Activated naive CD4-positive, alpha-beta T cell treated with anti-CD3 and anti-CD28 coated beads for 36 hours (primary cell): ENCODE measurements around the gene NDUFB4. TPM values are rescaled to one million over a fixed set of nuclear protein-coding genes. Genes with fewer than 3 reads are reported as not detected.
"Not testable (repeated sequence)": the region's sequence is repeated elsewhere in the genome, so short reads cannot be mapped to it uniquely, and the experiment has no call there.

Experiments
- CTCF ChIA-PET: fragments of 350-600 bp; sonication (Branson Sonifier 250); formaldehyde crosslinking; loops from one replicate; lab custom pipeline; 2021; ENCODE audit warnings: antibody characterized with exemption; lab: Charles Lee
- DNase-seq: peaks from one replicate; pipeline ENCODE4 v3.0.0-alpha.2; 2020
- H3K27ac Mint-ChIP-seq: one replicate; pipeline ENCODE4 v1.8.0; 2021; ENCODE audit warnings: mild to moderate bottlenecking, mixed read lengths
- H3K27me3 Mint-ChIP-seq: one replicate; pipeline ENCODE4 v1.8.0; 2021; ENCODE audit warnings: low read depth, mixed read lengths
- H3K36me3 Mint-ChIP-seq: one replicate; pipeline ENCODE4 v1.8.0; 2021; ENCODE audit warnings: low read depth, mixed read lengths
- H3K4me1 Mint-ChIP-seq: one replicate; pipeline ENCODE4 v1.8.0; 2021; ENCODE audit warnings: low read depth, mixed read lengths
- H3K4me3 Mint-ChIP-seq: one replicate; pipeline ENCODE4 v1.8.0; 2021; ENCODE audit warnings: mild to moderate bottlenecking, moderate library complexity, mixed read lengths
- H3K9me3 Mint-ChIP-seq: one replicate; pipeline ENCODE4 v1.8.0; 2021; ENCODE audit warnings: mixed read lengths
- intact Hi-C: fragments of 100-400 bp; cut with micrococcal nuclease; formaldehyde crosslinking; loops from one replicate; pipeline ENCODE4 v1.15.1; 2023
- total RNA-seq, 2 experiments: library from RNA; stranded (reverse); gene quantifications; one replicate each; pipeline ENCODE4 v1.2.3, GENCODE V29; 2021

Gene NDUFB4
- total RNA-seq, 2 experiments from 2014 or later = 146 to 152 TPM

- CTCF ChIA-PET = interaction anchor here (1.4 kb wide), 1 partner anchor 18 kb away, joined by 3 read pairs; no protein-coding TSS in a partner anchor
- no peaks in the 10 kb centered on the region for H3K4me1 Mint-ChIP-seq
- H3K9me3 Mint-ChIP-seq = peaks cover 17% of the 10 kb centered on the region
- H3K4me3 Mint-ChIP-seq = no peak overlapping the region
- no peak for DNase-seq
- no peak overlapping the region for H3K27ac Mint-ChIP-seq
- H3K27me3 Mint-ChIP-seq = peaks cover 2% of the 10 kb centered on the region
- peaks cover 3% of the 10 kb centered on the region for H3K36me3 Mint-ChIP-seq
- intact Hi-C loops = no loop called here
These were observed 27.0 kb downstream of the NDUFB4 start for GRCh38 chr3:120622870-120623726.

- CTCF ChIA-PET = no interaction called here
These were observed 27.6 kb downstream of the NDUFB4 start for GRCh38 chr3:120623727-120624093.

GRCh38 chr3:120625159-120625586 lies 29.0 kb downstream of the NDUFB4 start:
- peaks cover 2% of the 10 kb centered on the region for H3K27me3 Mint-ChIP-seq
- peaks cover 18% of the 10 kb centered on the region for H3K9me3 Mint-ChIP-seq
- H3K27ac Mint-ChIP-seq = no peak overlapping the region
- CTCF ChIA-PET = no interaction called here
- no peaks in the 10 kb centered on the region for H3K4me1 Mint-ChIP-seq
- DNase-seq = no peak
- intact Hi-C loops = no loop called here
- no peak overlapping the region for H3K4me3 Mint-ChIP-seq
- H3K36me3 Mint-ChIP-seq = peaks cover 3% of the 10 kb centered on the region

More at GRCh38 chr3:120623727-120624093, 27.6 kb downstream of the NDUFB4 start:
- H3K4me1 Mint-ChIP-seq = no peaks in the 10 kb centered on the region
- H3K9me3 Mint-ChIP-seq = peaks cover 17% of the 10 kb centered on the region
- peaks cover 2% of the 10 kb centered on the region for H3K27me3 Mint-ChIP-seq
- no peak overlapping the region for H3K4me3 Mint-ChIP-seq
- H3K36me3 Mint-ChIP-seq = peaks cover 3% of the 10 kb centered on the region
- no peak overlapping the region for H3K27ac Mint-ChIP-seq
- DNase-seq = no peak
- intact Hi-C loops = no loop called here

- CTCF ChIA-PET = interaction anchor here (1.2 kb wide), 1 partner anchor 75 kb away, joined by 3 read pairs; no protein-coding TSS in a partner anchor
These were observed 38.4 kb downstream of the NDUFB4 start for GRCh38 chr3:120634539-120634938.

GRCh38 chr3:120636795-120637401 lies 40.8 kb downstream of the NDUFB4 start:
- DNase-seq = no peak
- Mint-ChIP-seq H3K9me3 (peaks cover 9% of the 10 kb centered on the region), H3K4me3 (no peak overlapping the region), H3K36me3 (no peaks in the 10 kb centered on the region), H3K27ac (no peak overlapping the region), H3K4me1 (peaks cover 15% of the 10 kb centered on the region), H3K27me3 (no peaks in the 10 kb centered on the region)
- CTCF ChIA-PET = no interaction called here
- intact Hi-C loops = no loop called here

More at GRCh38 chr3:120634539-120634938, 38.4 kb downstream of the NDUFB4 start:
- intact Hi-C loops = no loop called here
- H3K9me3 Mint-ChIP-seq = peaks cover 10% of the 10 kb centered on the region
- no peak overlapping the region for H3K4me3 Mint-ChIP-seq
- no peak overlapping the region for H3K27ac Mint-ChIP-seq
- no peak for DNase-seq
- H3K36me3 Mint-ChIP-seq = no peaks in the 10 kb centered on the region
- peaks cover under 1% of the 10 kb centered on the region for H3K4me1 Mint-ChIP-seq
- H3K27me3 Mint-ChIP-seq = no peaks in the 10 kb centered on the region

GRCh38 chr3:120637851-120638559 lies 41.9 kb downstream of the NDUFB4 start:
- peaks cover 15% of the 10 kb centered on the region for H3K4me1 Mint-ChIP-seq
- CTCF ChIA-PET = no interaction called here
- no peaks in the 10 kb centered on the region for H3K36me3 Mint-ChIP-seq
- no peak for DNase-seq
- no peak overlapping the region for H3K4me3 Mint-ChIP-seq
- H3K27ac Mint-ChIP-seq = no peak overlapping the region
- H3K27me3 Mint-ChIP-seq = no peaks in the 10 kb centered on the region
- H3K9me3 Mint-ChIP-seq = peaks cover 9% of the 10 kb centered on the region
- intact Hi-C loops = no loop called here

GRCh38 chr3:120638820-120639219 lies 42.7 kb downstream of the NDUFB4 start:
- peaks cover 15% of the 10 kb centered on the region for H3K4me1 Mint-ChIP-seq
- H3K4me3 Mint-ChIP-seq, intact Hi-C loops: not testable (repeated sequence)

GRCh38 chr3:120640231-120640630 lies 44.1 kb downstream of the NDUFB4 start:
- H3K36me3 Mint-ChIP-seq = no peaks in the 10 kb centered on the region
- CTCF ChIA-PET = no interaction called here
- peaks cover 15% of the 10 kb centered on the region for H3K4me1 Mint-ChIP-seq
- peaks cover 9% of the 10 kb centered on the region for H3K9me3 Mint-ChIP-seq
- no peak for DNase-seq
- H3K27me3 Mint-ChIP-seq = no peaks in the 10 kb centered on the region
- intact Hi-C loops = no loop called here
- H3K27ac Mint-ChIP-seq = no peak overlapping the region
- no peak overlapping the region for H3K4me3 Mint-ChIP-seq

More at GRCh38 chr3:120638820-120639219, 42.7 kb downstream of the NDUFB4 start:
- H3K9me3 Mint-ChIP-seq, DNase-seq, H3K36me3 Mint-ChIP-seq, H3K27me3 Mint-ChIP-seq, CTCF ChIA-PET, H3K27ac Mint-ChIP-seq: not testable (repeated sequence)

GRCh38 chr3:120641696-120642246 lies 45.6 kb downstream of the NDUFB4 start:
- H3K4me1 Mint-ChIP-seq = peaks cover 15% of the 10 kb centered on the region
- intact Hi-C loops = no loop called here
- CTCF ChIA-PET = no interaction called here
- no peaks in the 10 kb centered on the region for H3K27me3 Mint-ChIP-seq
- peaks cover 9% of the 10 kb centered on the region for H3K9me3 Mint-ChIP-seq
- no peaks in the 10 kb centered on the region for H3K36me3 Mint-ChIP-seq
- H3K4me3 Mint-ChIP-seq = no peak overlapping the region
- H3K27ac Mint-ChIP-seq = no peak overlapping the region
- no peak for DNase-seq

GRCh38 chr3:120642368-120642948 lies 46.3 kb downstream of the NDUFB4 start:
- Mint-ChIP-seq H3K27ac (no peak overlapping the region), H3K9me3 (peaks cover 9% of the 10 kb centered on the region), H3K4me1 (peaks cover 15% of the 10 kb centered on the region), H3K27me3 (no peaks in the 10 kb centered on the region), H3K4me3 (no peak overlapping the region), H3K36me3 (no peaks in the 10 kb centered on the region)
- CTCF ChIA-PET = interaction anchor here (1.1 kb wide), 1 partner anchor 153 kb away, joined by 3 read pairs; no protein-coding TSS in a partner anchor
- intact Hi-C loops = no loop called here
- DNase-seq = no peak

GRCh38 chr3:120645083-120645845 lies 49.1 kb downstream of the NDUFB4 start:
- intact Hi-C loops = no loop called here
- no peak for DNase-seq
- H3K9me3 Mint-ChIP-seq = no peaks in the 10 kb centered on the region
- no peak overlapping the region for H3K4me3 Mint-ChIP-seq
- peaks cover 8% of the 10 kb centered on the region for H3K4me1 Mint-ChIP-seq
- CTCF ChIA-PET = no interaction called here
- no peaks in the 10 kb centered on the region for H3K36me3 Mint-ChIP-seq
- H3K27me3 Mint-ChIP-seq = no peaks in the 10 kb centered on the region
- no peak overlapping the region for H3K27ac Mint-ChIP-seq
